ENCODE measurements around the gene PGPEP1. TPM values are rescaled to one million over a fixed set of nuclear protein-coding genes. Genes with fewer than 3 reads are reported as not detected.
"Not testable (repeated sequence)": the region's sequence is repeated elsewhere in the genome, so short reads cannot be mapped to it uniquely, and the experiment has no call there.

Gene PGPEP1
- total RNA-seq, 1 experiment from 2014 or later, result 15.8 TPM

DNA sequence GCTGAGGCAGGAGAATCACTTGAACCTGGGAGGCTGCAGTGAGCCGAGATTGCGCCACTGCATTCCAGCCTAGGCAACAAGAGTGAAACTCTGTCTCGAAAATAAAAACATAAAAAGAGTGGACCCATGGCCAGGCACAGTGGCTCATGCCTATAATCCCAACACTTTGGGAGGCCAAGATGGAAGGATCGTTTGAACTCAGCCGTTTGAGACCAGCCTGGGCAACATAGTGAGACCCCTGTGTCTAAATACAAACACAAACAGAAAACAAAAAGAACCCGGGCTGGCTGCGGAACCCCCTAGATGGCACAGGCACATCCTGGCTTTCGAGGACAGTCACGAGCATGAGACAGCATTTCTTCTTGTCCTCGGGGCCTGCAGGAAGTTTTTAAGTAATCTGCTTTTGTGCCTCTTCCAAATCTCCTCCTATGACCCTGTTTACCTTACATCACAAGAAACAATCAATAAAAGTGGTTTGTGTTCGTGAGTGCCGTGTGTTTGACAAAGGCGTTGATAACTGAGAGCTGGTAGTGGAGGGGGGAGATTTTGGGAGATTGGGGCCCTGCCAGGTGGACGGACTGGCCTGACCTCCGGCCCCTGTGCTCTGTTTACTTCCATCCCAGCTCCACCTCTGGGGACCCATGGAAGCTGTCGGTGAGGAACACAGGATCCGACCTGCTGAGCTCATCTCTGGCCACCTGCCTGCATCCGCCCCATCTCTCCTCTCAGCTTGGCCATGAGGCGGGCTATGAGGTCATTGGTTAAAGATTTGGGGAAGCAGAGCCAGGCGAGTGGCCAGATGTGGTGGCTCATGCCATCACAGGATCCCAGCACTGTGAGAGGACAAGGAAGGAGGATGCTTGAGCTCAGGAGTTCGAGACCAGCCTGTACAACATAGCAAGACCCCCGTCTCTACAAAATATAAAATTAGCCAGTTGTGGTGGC is 39.7 kb downstream of the PGPEP1 start:
- ChIA-PET CTCF (interaction anchor here (0.6 to 1.3 kb wide), 2 partner anchors 9 to 172 kb away, joined by 4 to 5 read pairs; no protein-coding TSS in a partner anchor), POLR2A (ENCODE audit: low non-redundant PET) (interaction anchor here (0.6 kb wide), 1 partner anchor 14 kb away, joined by 5 read pairs; no protein-coding TSS in a partner anchor)
- DNase-seq (ENCODE audit: low spot score), result no peak

DNA sequence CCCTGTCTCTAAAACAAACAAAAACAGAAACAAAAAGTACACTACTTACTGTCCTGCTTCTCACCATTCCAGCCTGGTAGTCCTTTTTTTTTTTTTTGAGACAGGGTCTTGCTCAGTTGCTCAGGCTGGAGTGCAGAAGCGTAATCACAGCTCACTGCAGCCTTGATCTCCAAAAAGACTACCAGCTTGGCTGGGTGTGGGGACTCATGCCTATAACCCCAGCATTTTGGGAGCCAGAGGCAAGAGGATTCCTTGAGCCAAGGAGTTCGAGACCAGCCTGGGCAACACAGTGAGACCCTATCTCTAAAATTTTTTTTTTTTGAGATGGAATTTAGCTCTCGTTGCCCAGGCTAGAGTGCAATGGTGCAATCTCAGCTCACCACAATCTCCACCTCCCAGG is 40.4 kb downstream of the PGPEP1 start:
- ChIA-PET POLR2A (ENCODE audit: low non-redundant PET) (no interaction called here), CTCF (interaction anchor here (1.3 kb wide), 1 partner anchor 8 kb away, joined by 4 read pairs; no protein-coding TSS in a partner anchor)
- Histone ChIP-seq H3K4me3 (ENCODE audit: low read depth, low read length, poor library complexity, severe bottlenecking) (no peak overlapping the region), H3K36me3 (ENCODE audit: insufficient read depth, low read length, poor library complexity, severe bottlenecking) (no peaks in the 10 kb centered on the region), H3K9me3 (ENCODE audit: low read depth, low read length, poor library complexity, severe bottlenecking) (no peaks in the 10 kb centered on the region), H3K27me3 (replicated peaks; ENCODE audit: insufficient read depth, low read depth, low read length, poor library complexity) (no peaks in the 10 kb centered on the region), H3K27ac (ENCODE audit: low read depth, low read length, poor library complexity, severe bottlenecking) (no peak overlapping the region), H3K4me1 (ENCODE audit: insufficient read depth, low read length, poor library complexity, severe bottlenecking) (peaks cover 7% of the 10 kb centered on the region)
- intact Hi-C loops (cut with micrococcal nuclease; ENCODE audit: unreplicated experiment), result no loop called here
- BruUV-seq (replicated peaks), result no TSS peak
- DNase-seq (ENCODE audit: low spot score), result no peak
- TF ChIP-seq, protein P1, sequence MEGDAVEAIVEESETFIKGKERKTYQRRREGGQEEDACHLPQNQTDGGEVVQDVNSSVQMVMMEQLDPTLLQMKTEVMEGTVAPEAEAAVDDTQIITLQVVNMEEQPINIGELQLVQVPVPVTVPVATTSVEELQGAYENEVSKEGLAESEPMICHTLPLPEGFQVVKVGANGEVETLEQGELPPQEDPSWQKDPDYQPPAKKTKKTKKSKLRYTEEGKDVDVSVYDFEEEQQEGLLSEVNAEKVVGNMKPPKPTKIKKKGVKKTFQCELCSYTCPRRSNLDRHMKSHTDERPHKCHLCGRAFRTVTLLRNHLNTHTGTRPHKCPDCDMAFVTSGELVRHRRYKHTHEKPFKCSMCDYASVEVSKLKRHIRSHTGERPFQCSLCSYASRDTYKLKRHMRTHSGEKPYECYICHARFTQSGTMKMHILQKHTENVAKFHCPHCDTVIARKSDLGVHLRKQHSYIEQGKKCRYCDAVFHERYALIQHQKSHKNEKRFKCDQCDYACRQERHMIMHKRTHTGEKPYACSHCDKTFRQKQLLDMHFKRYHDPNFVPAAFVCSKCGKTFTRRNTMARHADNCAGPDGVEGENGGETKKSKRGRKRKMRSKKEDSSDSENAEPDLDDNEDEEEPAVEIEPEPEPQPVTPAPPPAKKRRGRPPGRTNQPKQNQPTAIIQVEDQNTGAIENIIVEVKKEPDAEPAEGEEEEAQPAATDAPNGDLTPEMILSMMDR (conservative IDR thresholded peaks at IDR 0.05; ENCODE audit: low read depth, low read length), result no peak
- no peak for TF ChIP-seq EZH2 (IDR thresholded peaks at IDR 0.05; ENCODE audit: borderline replicate concordance, low read depth, low read length, poor library complexity, severe bottlenecking)

More for the DNA sequence above, 39.7 kb downstream of the PGPEP1 start:
- TF ChIP-seq EZH2 (IDR thresholded peaks at IDR 0.05; ENCODE audit: borderline replicate concordance, low read depth, low read length, poor library complexity, severe bottlenecking), result no peak
- TF ChIP-seq, protein P1 (conservative IDR thresholded peaks at IDR 0.05; ENCODE audit: low read depth, low read length), result no peak
- intact Hi-C loops (cut with micrococcal nuclease; ENCODE audit: unreplicated experiment), result no loop called here
- H3K27me3 ChIP-seq (replicated peaks; ENCODE audit: insufficient read depth, low read depth, low read length, poor library complexity), result no peaks in the 10 kb centered on the region
- H3K36me3 ChIP-seq (ENCODE audit: insufficient read depth, low read length, poor library complexity, severe bottlenecking), result no peaks in the 10 kb centered on the region
- H3K9me3 ChIP-seq (ENCODE audit: low read depth, low read length, poor library complexity, severe bottlenecking), result no peaks in the 10 kb centered on the region
- peaks cover 5% of the 10 kb centered on the region for H3K4me1 ChIP-seq (ENCODE audit: insufficient read depth, low read length, poor library complexity, severe bottlenecking)
- no peak overlapping the region for H3K4me3 ChIP-seq (ENCODE audit: low read depth, low read length, poor library complexity, severe bottlenecking)
- H3K27ac ChIP-seq (ENCODE audit: low read depth, low read length, poor library complexity, severe bottlenecking), result peak overlapping the region; percentile 54
- no TSS peak for BruUV-seq (replicated peaks)

DNA sequence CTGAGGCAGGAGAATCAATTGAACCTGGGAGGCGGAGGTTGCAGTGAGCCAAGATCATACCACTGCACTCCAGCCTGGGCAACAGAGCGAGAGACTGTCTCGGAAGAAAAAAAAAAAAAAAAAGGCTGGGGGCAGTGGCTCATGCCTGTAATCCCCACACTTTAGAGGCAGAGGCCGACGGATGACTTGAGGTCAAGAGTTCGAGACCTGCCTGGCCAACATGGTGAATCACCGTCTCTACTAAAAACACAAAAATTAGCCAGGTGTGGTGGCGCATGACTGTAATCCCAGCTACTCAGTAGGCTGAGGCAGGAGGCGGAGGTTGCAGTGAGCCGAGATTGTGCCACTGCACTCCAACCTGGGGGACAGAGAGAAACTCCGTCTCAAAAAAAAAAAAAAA is 43.2 kb downstream of the PGPEP1 start:
- H3K36me3 ChIP-seq (ENCODE audit: insufficient read depth, low read length, poor library complexity, severe bottlenecking); DNase-seq (ENCODE audit: low spot score); CTCF ChIA-PET; H3K9me3 ChIP-seq (ENCODE audit: low read depth, low read length, poor library complexity, severe bottlenecking); BruUV-seq (replicated peaks); H3K4me3 ChIP-seq (ENCODE audit: low read depth, low read length, poor library complexity, severe bottlenecking); intact Hi-C loops (cut with micrococcal nuclease; ENCODE audit: unreplicated experiment); POLR2A ChIA-PET (ENCODE audit: low non-redundant PET); H3K27me3 ChIP-seq (replicated peaks; ENCODE audit: insufficient read depth, low read depth, low read length, poor library complexity); H3K27ac ChIP-seq (ENCODE audit: low read depth, low read length, poor library complexity, severe bottlenecking): not testable (repeated sequence)
- H3K4me1 ChIP-seq (ENCODE audit: insufficient read depth, low read length, poor library complexity, severe bottlenecking), result peaks cover 28% of the 10 kb centered on the region
